ENCODE measurements around the gene CLINT1. TPM values are rescaled to one million over a fixed set of nuclear protein-coding genes. Genes with fewer than 3 reads are reported as not detected.

Gene CLINT1
- total RNA-seq, 1 experiment from 2014 or later, result 69.2 TPM

GRCh38 chr5:157766902-157767301 lies 92.0 kb downstream of the CLINT1 start:
- H3K36me3 ChIP-seq (ENCODE audit: control insufficient read depth in 1 of 2, insufficient read depth in 2 of 2, low read length in 2 of 2), result no peaks in the 10 kb centered on the region
- no peak overlapping the region for H3K9ac ChIP-seq (ENCODE audit: low read length)
- ATAC-seq (no peak), DNase-seq (ENCODE audit: low read depth, low spot score) (no peak)
- no peak overlapping the region for H3K4me2 ChIP-seq (ENCODE audit: low read length)
- no peaks in the 10 kb centered on the region for H3K27me3 ChIP-seq (ENCODE audit: insufficient read depth, low read length)
- no peak overlapping the region for H3K27ac ChIP-seq (ENCODE audit: low read depth, low read length)
- no peaks in the 10 kb centered on the region for H3K9me2 ChIP-seq (ENCODE audit: insufficient read depth)
- no peaks in the 10 kb centered on the region for H4K20me1 ChIP-seq (ENCODE audit: insufficient read depth)
- CTCF ChIA-PET, result no interaction called here
- POLR2A ChIA-PET, result no interaction called here
- no TSS peak for BruUV-seq (replicated peaks)
- TF ChIP-seq POLR2A (IDR thresholded peaks at IDR 0.05; ENCODE audit: borderline replicate concordance, extremely low read depth, insufficient read depth, insufficient read length) (no peak), ATF3 (IDR thresholded peaks at IDR 0.05) (no peak)
- no peaks in the 10 kb centered on the region for H3K79me2 ChIP-seq (ENCODE audit: insufficient read depth, low read length)
- RAD21 ChIA-PET (ENCODE audit: low non-redundant PET in 1 of 2, low total read pairs in 2 of 2, uncharacterized antibody in 2 of 2, unreplicated experiment in 2 of 2), result no interaction called here
- no peak overlapping the region for H2AFZ ChIP-seq (ENCODE audit: low read depth, low read length, poor library complexity, severe bottlenecking)
- H3K4me3 ChIP-seq (replicated peaks in 1 of 2; ENCODE audit: low read depth in 1 of 2, low read length in 2 of 2), result no peak overlapping the region
- intact Hi-C loops (cut with micrococcal nuclease), result loop anchor here (10.0 kb wide), 2 partner anchors 148 to 1368 kb away; no protein-coding TSS in a partner anchor
- no peaks in the 10 kb centered on the region for H3K9me3 ChIP-seq (ENCODE audit: control insufficient read depth in 1 of 2, insufficient read depth in 1 of 2, low read depth in 1 of 2, low read length in 2 of 2)
- H3K4me1 ChIP-seq (ENCODE audit: control insufficient read depth in 1 of 2, insufficient read depth in 2 of 2, low read length in 2 of 2), result no peaks in the 10 kb centered on the region

- Histone ChIP-seq H3K9ac (ENCODE audit: low read length) (no peak overlapping the region), H3K9me3 (ENCODE audit: control insufficient read depth in 1 of 2, insufficient read depth in 1 of 2, low read depth in 1 of 2, low read length in 2 of 2) (no peaks in the 10 kb centered on the region), H3K27ac (ENCODE audit: low read depth, low read length) (no peak overlapping the region), H3K36me3 (ENCODE audit: control insufficient read depth in 1 of 2, insufficient read depth in 2 of 2, low read length in 2 of 2) (no peaks in the 10 kb centered on the region), H3K4me3 (replicated peaks in 1 of 2; ENCODE audit: low read depth in 1 of 2, low read length in 2 of 2) (no peak overlapping the region), H3K4me2 (ENCODE audit: low read length) (no peak overlapping the region), H4K20me1 (ENCODE audit: insufficient read depth) (no peaks in the 10 kb centered on the region), H2AFZ (ENCODE audit: low read depth, low read length, poor library complexity, severe bottlenecking) (no peak overlapping the region), H3K79me2 (ENCODE audit: insufficient read depth, low read length) (no peaks in the 10 kb centered on the region), H3K27me3 (ENCODE audit: insufficient read depth, low read length) (no peaks in the 10 kb centered on the region), H3K4me1 (ENCODE audit: control insufficient read depth in 1 of 2, insufficient read depth in 2 of 2, low read length in 2 of 2) (no peaks in the 10 kb centered on the region), H3K9me2 (ENCODE audit: insufficient read depth) (no peaks in the 10 kb centered on the region)
- ChIA-PET POLR2A (no interaction called here), CTCF (no interaction called here), RAD21 (ENCODE audit: low non-redundant PET in 1 of 2, low total read pairs in 2 of 2, uncharacterized antibody in 2 of 2, unreplicated experiment in 2 of 2) (no interaction called here)
- TF ChIP-seq MAX (IDR thresholded peaks at IDR 0.05), result no peak
- no peak for TF ChIP-seq SIN3A (IDR thresholded peaks at IDR 0.05; ENCODE audit: low read depth)
- no peak for TF ChIP-seq ZNF274 (IDR thresholded peaks at IDR 0.05; ENCODE audit: low read depth, low read length)
- no peak for DNase-seq (ENCODE audit: low read depth, low spot score)
- ATAC-seq, result no peak
- intact Hi-C loops (cut with micrococcal nuclease), result loop anchor here (10.0 kb wide), 2 partner anchors 148 to 1368 kb away; no protein-coding TSS in a partner anchor
- BruUV-seq (replicated peaks), result no TSS peak
These were observed 92.5 kb downstream of the CLINT1 start for GRCh38 chr5:157766442-157766841.

Data from HCT116 (cell line).